Measurements from ENCODE around the gene UBE2M.

- no peak for TF ChIP-seq CTCF (conservative IDR thresholded peaks at IDR 0.05; ENCODE audit: low read length)
- no peak for TF ChIP-seq EZH2phosphoT487 (IDR thresholded peaks at IDR 0.05; ENCODE audit: borderline replicate concordance)
Observed at GRCh38 chr19:58529405-58529804, 29.0 kb downstream of the UBE2M start.

Data from Loucy (cell line).